ENCODE measurements around the gene ATG9A.

GRCh38 chr2:219205981-219206327 lies 23.5 kb downstream of the ATG9A start:
- TF ChIP-seq EZH2 (IDR thresholded peaks at IDR 0.05) (no peak), POLR2AphosphoS5 (IDR thresholded peaks at IDR 0.05; ENCODE audit: borderline replicate concordance, low read depth, low read length) (no peak), FOXP2 (optimal IDR thresholded peaks at IDR 0.05; ENCODE audit: control extremely low read depth, extremely low read length, insufficient read depth) (no peak)

Measured in SK-N-MC (cell line).